Muscle layer of colon (tissue), 2 donors: ENCODE results near the gene EHD1.
A peak's percentile ranks its signal among the peaks of the same experiment; 100 is the strongest.

ENCODE experiments used
- H3K27ac ChIP-seq: one replicate; pipeline ENCODE4 v1.7.0; 2013; ENCODE audit warnings: low read depth, mild to moderate bottlenecking, low read length, moderate library complexity
- H3K27me3 ChIP-seq, 2 donors: one replicate each; pipeline ENCODE4 v1.7.0; 2013; ENCODE audit warnings: low read length in 2 of 2, mild to moderate bottlenecking in 2 of 2; ENCODE audit not compliant: insufficient read depth in 2 of 2, control insufficient read depth in 1 of 2
- H3K36me3 ChIP-seq: one replicate; pipeline ENCODE4 v1.7.0; 2013; ENCODE audit warnings: mild to moderate bottlenecking, low read length; ENCODE audit not compliant: insufficient read depth
- H3K4me1 ChIP-seq: one replicate; pipeline ENCODE4 v1.7.0; 2013; ENCODE audit warnings: mild to moderate bottlenecking, low read length; ENCODE audit not compliant: insufficient read depth
- H3K4me3 ChIP-seq, 2 donors: one replicate each; pipeline ENCODE4 v1.7.0; 2013; ENCODE audit warnings: low read length in 2 of 2, low read depth in 1 of 2, mild to moderate bottlenecking in 1 of 2, moderate library complexity in 1 of 2
- H3K9ac ChIP-seq: one replicate; pipeline ENCODE4 v1.7.0; 2013; ENCODE audit warnings: low read length
- H3K9me3 ChIP-seq: one replicate; pipeline ENCODE4 v1.7.0; 2013; ENCODE audit warnings: mild to moderate bottlenecking, low read length
- donor health status: abdominal sarcoma.
- donor health status: Adenocarcinoma of cecum.

Gene EHD1

DNA sequence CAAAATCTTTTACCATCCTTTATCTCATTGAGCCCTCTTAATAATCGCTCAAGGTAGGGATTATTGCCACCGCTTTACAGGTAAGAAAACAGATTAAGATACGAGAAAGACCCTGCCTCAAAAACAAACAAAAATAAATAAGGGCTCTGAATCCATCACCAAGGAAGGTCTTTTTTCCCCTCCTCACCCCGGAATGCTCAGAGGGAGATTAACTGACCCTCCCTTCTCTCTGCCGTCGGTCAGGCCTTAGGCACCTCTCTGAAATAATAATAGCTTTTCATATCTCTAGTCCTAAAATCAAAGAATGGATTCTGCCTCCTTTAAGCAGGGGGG lies 39.2 kb upstream of the EHD1 start:
- H3K27me3 ChIP-seq, result no peaks in the 10 kb centered on the region
- H3K4me3 ChIP-seq, result peak overlapping the region; percentile 31 to 81
- H3K36me3 ChIP-seq, result peaks cover 18% of the 10 kb centered on the region
- peaks cover 27% of the 10 kb centered on the region for H3K4me1 ChIP-seq
- peak overlapping the region; percentile 83 for H3K9ac ChIP-seq
- no peaks in the 10 kb centered on the region for H3K9me3 ChIP-seq
- H3K27ac ChIP-seq, result peak overlapping the region; percentile 73

DNA sequence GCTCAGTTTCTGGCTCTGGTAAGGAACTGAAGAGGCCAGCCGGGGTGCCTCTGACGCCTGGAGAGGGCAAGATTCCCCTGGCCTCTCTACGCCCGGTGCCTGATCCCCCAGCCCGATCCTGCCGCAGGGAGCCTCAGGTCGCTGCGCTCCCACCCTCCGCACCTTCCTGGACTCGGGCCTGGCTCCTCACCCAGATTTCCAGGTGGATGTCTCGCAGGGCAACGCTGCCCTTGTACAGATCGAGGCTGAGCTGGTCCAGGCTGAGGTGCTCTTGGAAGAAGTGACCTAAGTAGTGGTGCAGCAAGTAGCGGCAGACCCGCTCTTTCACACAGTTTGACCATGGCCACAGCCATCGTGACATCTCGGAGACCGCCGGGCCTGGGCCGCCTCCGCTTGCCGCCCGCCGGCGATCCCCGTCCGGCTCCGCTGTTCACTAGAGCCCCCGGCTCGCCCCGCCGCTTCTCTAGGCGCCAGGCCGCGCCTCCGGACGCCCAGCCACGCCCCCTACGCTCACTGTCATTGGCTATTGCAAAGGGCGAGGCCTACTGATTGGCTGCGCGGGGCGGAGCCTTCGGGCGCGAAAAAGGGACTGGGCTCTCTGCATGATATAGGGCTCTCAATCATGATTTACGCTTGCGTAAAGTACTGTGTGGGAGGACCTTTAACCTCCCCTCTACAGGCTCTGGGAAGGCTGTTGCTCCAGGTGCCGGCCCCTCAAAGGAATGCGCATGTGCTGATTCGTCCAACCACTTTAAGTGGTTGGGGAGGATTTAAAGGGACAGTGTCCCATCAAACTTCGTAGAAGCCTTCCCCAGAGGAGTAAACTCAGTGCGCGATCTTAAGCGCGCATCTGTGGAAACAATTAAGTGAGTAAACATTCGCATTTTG lies 38.6 kb upstream of the EHD1 start, which contains the start of gene ATG2A:
Gene ATG2A, minus strand, starts transcription at position 435 of the 888 bp plus-strand sequence. Its CDS starts 74 bp downstream, at position 361.
- H3K9ac ChIP-seq, result peak within 1 kb of the TSS; percentile 95
- H3K9me3 ChIP-seq, result no peaks in the 10 kb centered on the region
- peaks cover 27% of the 10 kb centered on the region for H3K4me1 ChIP-seq
- peaks cover 24% of the 10 kb centered on the region for H3K36me3 ChIP-seq
- no peaks in the 10 kb centered on the region for H3K27me3 ChIP-seq
- peak within 1 kb of the TSS; percentile 92 to 98 for H3K4me3 ChIP-seq
- peak within 1 kb of the TSS; percentile 73 for H3K27ac ChIP-seq

DNA sequence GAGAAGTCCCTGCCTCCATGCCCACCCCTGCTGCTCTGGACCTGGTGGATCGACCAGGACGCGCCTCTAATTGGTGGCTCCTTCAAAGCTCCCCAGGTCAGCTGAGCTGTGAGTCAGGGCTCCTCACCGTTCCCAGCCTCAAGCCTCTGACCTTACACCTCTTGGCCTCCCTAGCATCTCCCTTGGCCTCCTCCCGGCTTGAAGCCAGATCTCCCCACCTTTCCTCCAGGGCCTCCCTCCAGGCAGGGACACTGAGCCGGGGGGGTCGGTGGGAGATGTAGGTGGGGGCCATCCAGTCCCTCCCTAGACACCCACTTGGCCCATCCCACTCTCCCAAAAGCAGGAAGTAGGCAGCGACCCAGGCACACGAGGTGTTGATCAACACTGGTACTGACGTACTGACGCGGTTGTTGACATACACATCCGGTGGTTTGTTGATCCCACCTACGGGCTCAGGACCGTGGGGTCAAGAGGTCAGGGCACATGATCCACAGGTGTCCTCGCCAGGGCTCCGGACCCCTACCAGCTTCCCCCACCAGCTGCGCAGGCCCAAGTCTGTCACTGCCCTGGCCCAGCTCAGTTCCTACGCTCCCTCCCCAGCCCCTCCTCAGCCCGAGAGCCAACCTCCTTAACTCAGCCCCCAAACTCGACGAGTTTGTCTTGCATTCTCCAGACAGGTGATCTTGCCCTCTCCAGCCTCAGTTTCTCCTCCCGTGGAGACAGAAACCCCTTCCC lies 37.8 kb upstream of the EHD1 start:
- Histone ChIP-seq H3K9ac (peak overlapping the region; percentile 95), H3K27me3 (no peaks in the 10 kb centered on the region), H3K36me3 (peaks cover 30% of the 10 kb centered on the region), H3K9me3 (no peaks in the 10 kb centered on the region), H3K27ac (peak overlapping the region; percentile 71), H3K4me1 (peaks cover 27% of the 10 kb centered on the region), H3K4me3 (peak overlapping the region; percentile 92 to 98)

DNA sequence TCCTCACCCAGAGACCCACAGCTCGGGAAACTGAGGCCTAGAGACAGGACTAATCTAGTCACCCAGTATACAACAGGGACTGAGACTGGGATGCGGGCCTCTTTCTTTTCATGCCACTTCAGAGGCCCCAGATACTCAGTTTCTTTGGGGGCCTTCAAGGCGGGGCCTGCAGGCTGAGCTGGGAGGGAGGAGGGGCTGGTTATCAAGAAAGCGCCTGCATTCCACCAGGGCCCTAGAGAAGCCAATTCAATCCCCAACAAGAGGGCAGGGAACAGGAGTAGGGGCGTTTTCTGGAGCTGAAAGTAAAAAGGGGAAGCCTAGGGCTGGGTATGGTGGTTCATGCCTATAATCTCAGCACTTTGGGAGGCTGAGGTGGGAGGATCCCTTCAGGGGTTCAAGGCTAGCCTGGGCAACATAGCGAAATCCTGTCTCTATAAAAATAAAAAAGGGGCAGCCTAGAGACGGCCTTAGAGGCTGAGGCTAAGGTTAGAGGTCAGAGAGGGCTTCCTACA lies 37.0 kb upstream of the EHD1 start:
- Histone ChIP-seq H3K36me3 (peaks cover 38% of the 10 kb centered on the region), H3K27me3 (no peaks in the 10 kb centered on the region), H3K9ac (no peak overlapping the region), H3K27ac (no peak overlapping the region), H3K9me3 (no peaks in the 10 kb centered on the region), H3K4me3 (peak overlapping the region in 1 of 2 donors; percentile 98), H3K4me1 (peaks cover 27% of the 10 kb centered on the region)

- Histone ChIP-seq H3K27ac (no peak overlapping the region), H3K9me3 (no peaks in the 10 kb centered on the region), H3K36me3 (peaks cover 51% of the 10 kb centered on the region), H3K4me1 (peaks cover 27% of the 10 kb centered on the region), H3K27me3 (no peaks in the 10 kb centered on the region), H3K4me3 (no peak overlapping the region), H3K9ac (no peak overlapping the region)
Observed at GRCh38 chr11:64914123-64914522, 35.7 kb upstream of the EHD1 start.

DNA sequence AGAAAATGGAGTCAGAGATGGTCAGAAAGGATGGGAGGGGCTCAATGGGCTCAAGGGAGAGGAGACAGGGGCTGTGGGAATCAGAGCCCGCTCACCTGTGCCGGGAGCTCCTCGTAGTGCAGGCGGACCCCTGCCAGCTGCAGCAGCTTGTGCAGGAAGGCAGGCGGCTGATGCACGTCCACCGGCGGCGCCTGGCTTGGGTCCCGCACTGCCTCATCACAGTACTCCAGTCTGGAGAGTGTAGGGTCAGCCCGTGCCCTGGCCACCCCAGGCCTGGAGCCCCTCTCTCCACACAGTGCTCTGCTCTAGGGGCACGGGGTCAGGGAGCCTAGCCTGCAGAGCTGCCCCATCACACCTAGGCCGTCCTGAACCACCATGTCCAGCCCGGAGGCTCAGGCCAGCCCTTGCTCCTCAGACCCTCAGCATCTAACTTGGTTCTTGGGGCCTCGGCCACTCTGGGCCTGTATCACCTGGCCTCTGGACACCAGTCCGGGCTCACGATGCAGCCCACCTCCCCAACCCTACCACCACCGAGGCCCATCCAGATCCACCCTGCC lies 34.8 kb upstream of the EHD1 start:
- Histone ChIP-seq H3K36me3 (peaks cover 58% of the 10 kb centered on the region), H3K9ac (no peak overlapping the region), H3K27ac (no peak overlapping the region), H3K27me3 (no peaks in the 10 kb centered on the region), H3K4me1 (peaks cover 23% of the 10 kb centered on the region), H3K4me3 (no peak overlapping the region), H3K9me3 (no peaks in the 10 kb centered on the region)

- Histone ChIP-seq H3K9me3 (no peaks in the 10 kb centered on the region), H3K36me3 (peaks cover 74% of the 10 kb centered on the region), H3K27ac (no peak overlapping the region), H3K4me3 (no peak overlapping the region), H3K9ac (no peak overlapping the region), H3K27me3 (no peaks in the 10 kb centered on the region), H3K4me1 (peaks cover 15% of the 10 kb centered on the region)
Observed at GRCh38 chr11:64911689-64912088, 33.3 kb upstream of the EHD1 start.

DNA sequence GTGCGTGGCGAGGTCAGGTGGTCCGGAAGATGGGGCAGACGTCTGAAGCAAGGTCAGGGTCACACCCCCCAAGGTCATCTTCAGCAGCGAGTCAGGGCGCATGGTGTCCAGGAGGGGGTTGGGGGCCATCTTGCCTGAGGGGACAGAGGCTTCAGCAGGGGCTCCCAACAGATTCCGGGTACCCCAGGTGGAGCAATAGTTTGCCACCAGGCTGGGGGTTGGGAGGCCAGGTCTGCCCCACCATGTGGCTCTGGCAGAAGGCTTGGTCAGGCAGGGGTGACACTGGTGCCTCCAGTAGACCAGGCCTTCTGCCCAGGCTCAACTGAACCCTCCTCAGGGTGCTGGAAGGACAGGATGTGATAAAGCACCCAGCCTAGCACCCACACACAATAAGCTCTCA lies 32.7 kb upstream of the EHD1 start:
- Histone ChIP-seq H3K9ac (no peak overlapping the region), H3K36me3 (peaks cover 79% of the 10 kb centered on the region), H3K27ac (no peak overlapping the region), H3K9me3 (no peaks in the 10 kb centered on the region), H3K4me1 (peaks cover 12% of the 10 kb centered on the region), H3K27me3 (no peaks in the 10 kb centered on the region), H3K4me3 (no peak overlapping the region)

- Histone ChIP-seq H3K4me1 (peaks cover 6% of the 10 kb centered on the region), H3K27ac (no peak overlapping the region), H3K9me3 (no peaks in the 10 kb centered on the region), H3K9ac (no peak overlapping the region), H3K36me3 (peaks cover 85% of the 10 kb centered on the region), H3K4me3 (no peak overlapping the region), H3K27me3 (no peaks in the 10 kb centered on the region)
Observed at GRCh38 chr11:64910451-64911093, 32.2 kb upstream of the EHD1 start.

DNA sequence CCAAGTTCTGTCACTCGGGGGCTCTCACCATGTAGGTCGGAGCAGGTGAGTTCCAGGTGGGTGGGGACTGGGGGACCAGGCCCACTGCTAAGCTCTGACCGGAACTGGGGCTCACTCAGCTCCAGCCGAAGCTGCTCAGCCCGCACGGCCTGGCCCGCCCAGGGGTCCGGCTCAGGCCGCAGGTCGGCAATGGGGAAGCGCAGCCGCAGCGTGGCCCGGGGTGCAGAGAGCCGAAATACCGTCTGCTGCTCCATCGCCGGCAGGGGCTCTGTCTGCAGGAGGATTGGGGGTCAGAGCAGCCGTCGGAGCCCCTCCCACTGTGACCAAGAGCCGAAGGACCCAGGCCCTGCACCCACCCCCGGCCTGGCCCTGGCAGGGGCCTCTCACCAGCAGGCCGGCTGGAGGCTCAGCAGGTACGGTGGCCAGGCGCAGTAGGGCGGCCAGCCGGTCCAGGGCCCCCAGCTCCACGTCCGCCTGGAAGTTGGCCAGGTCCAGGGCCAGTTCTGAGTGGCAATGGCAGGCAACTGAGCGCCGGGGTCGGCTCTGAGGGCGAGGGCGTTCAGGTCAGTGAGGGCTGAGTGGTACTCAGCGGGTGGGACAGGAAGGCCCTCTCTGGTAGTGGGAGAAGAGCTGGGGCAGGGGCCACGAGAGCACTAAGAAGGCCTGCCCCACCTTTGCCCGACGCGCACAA lies 31.4 kb upstream of the EHD1 start:
- H3K4me3 ChIP-seq, result no peak overlapping the region
- no peaks in the 10 kb centered on the region for H3K4me1 ChIP-seq
- no peak overlapping the region for H3K27ac ChIP-seq
- H3K9ac ChIP-seq, result no peak overlapping the region
- H3K27me3 ChIP-seq, result no peaks in the 10 kb centered on the region
- peaks cover 91% of the 10 kb centered on the region for H3K36me3 ChIP-seq
- no peaks in the 10 kb centered on the region for H3K9me3 ChIP-seq
